ENCODE measurements around the gene OR1S1.

DNA sequence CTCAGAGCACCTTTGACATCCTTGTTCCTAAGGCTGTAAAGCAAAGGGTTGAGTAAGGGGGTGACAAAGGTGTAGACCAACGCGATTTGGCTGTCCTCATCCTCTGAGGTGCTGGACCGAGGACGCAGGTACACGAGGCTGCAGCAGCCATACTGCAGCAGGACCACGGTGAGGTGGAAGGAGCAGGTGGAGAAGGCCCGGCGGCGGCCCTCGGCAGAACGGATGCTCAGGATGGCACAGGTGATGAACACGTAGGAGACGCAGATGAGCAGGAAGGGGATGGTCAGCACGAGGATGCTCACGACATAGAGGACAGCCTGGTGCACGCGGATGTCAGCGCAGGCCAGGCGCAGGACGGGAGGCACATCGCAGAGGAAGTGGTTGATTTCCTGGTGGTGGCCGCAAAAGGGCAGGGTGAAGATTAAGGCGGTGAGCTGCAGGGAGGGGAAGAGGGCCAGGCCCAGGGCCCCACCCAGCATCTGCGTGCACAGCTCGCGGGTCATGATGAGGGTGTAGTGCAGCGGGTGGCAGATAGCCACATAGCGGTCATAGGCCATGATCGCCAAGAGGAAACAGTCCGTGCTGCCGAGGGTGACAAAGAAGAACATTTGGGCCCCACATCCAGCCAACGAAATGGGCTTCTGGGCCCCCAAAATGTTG is 15.6 kb downstream of the OR1S1 start:
- TF ChIP-seq, protein P1, sequence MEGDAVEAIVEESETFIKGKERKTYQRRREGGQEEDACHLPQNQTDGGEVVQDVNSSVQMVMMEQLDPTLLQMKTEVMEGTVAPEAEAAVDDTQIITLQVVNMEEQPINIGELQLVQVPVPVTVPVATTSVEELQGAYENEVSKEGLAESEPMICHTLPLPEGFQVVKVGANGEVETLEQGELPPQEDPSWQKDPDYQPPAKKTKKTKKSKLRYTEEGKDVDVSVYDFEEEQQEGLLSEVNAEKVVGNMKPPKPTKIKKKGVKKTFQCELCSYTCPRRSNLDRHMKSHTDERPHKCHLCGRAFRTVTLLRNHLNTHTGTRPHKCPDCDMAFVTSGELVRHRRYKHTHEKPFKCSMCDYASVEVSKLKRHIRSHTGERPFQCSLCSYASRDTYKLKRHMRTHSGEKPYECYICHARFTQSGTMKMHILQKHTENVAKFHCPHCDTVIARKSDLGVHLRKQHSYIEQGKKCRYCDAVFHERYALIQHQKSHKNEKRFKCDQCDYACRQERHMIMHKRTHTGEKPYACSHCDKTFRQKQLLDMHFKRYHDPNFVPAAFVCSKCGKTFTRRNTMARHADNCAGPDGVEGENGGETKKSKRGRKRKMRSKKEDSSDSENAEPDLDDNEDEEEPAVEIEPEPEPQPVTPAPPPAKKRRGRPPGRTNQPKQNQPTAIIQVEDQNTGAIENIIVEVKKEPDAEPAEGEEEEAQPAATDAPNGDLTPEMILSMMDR (IDR thresholded peaks at IDR 0.05), result no peak
- TF ChIP-seq, protein P2, sequence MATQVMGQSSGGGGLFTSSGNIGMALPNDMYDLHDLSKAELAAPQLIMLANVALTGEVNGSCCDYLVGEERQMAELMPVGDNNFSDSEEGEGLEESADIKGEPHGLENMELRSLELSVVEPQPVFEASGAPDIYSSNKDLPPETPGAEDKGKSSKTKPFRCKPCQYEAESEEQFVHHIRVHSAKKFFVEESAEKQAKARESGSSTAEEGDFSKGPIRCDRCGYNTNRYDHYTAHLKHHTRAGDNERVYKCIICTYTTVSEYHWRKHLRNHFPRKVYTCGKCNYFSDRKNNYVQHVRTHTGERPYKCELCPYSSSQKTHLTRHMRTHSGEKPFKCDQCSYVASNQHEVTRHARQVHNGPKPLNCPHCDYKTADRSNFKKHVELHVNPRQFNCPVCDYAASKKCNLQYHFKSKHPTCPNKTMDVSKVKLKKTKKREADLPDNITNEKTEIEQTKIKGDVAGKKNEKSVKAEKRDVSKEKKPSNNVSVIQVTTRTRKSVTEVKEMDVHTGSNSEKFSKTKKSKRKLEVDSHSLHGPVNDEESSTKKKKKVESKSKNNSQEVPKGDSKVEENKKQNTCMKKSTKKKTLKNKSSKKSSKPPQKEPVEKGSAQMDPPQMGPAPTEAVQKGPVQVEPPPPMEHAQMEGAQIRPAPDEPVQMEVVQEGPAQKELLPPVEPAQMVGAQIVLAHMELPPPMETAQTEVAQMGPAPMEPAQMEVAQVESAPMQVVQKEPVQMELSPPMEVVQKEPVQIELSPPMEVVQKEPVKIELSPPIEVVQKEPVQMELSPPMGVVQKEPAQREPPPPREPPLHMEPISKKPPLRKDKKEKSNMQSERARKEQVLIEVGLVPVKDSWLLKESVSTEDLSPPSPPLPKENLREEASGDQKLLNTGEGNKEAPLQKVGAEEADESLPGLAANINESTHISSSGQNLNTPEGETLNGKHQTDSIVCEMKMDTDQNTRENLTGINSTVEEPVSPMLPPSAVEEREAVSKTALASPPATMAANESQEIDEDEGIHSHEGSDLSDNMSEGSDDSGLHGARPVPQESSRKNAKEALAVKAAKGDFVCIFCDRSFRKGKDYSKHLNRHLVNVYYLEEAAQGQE (IDR thresholded peaks at IDR 0.05; ENCODE audit: insufficient read depth in 1 of 2, low read depth in 2 of 2, low read length in 1 of 2), result no peak
- no peak for TF ChIP-seq POLR2AphosphoS5 (IDR thresholded peaks at IDR 0.05; ENCODE audit: low read depth, low read length)
- no peak for TF ChIP-seq SIN3A (IDR thresholded peaks at IDR 0.05; ENCODE audit: borderline replicate concordance, insufficient read depth, low read depth, low read length)
